Measurements from ENCODE around the gene VGLL2.

The VGLL2 gene

DNA sequence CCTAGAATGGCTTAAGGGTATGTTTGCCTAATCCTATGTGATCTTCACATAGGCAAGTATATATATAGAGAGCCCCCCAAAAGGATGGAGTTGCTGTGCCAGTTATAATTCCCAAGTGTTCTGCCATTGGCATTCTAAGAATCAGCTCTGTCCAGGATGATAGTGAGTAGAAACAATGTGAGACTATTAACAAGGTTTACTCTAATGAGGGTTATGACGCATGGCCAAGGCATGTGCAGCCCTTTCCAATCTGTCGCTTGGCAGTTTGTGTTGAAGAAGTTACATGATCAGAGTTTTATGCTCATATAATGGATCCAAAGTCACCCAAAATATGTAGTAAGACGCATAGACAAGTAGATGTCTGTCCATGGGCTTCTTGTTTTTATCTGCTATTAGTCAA is 33.6 kb downstream of the VGLL2 start:
- Histone ChIP-seq H3K79me2 (ENCODE audit: insufficient read depth, low read length) (no peaks in the 10 kb centered on the region), H3K27me3 (ENCODE audit: insufficient read depth, low read length) (no peaks in the 10 kb centered on the region)

DNA sequence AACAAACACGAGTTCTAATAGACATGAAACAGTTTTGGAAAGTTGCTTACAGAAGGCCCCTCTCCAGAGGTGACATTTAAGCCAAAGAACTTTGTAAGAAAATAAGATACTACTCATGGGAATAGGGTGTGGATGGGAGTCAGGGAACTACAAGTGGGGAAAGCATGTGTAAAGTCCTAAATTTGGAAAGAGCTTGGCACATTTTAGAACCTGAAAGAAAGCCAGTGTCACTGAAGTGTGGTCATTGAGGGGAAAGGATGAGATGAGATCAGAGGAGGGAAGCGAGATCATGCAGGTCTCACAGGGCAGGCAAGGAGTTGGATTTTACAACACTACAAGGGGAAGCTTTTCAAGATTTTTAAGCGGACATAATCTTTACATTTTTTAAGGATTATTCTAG is 38.0 kb downstream of the VGLL2 start:
- H2AFZ ChIP-seq (ENCODE audit: low read length) = no peak overlapping the region
- H4K20me1 ChIP-seq (ENCODE audit: insufficient read depth, low read length) = no peaks in the 10 kb centered on the region
- no peaks in the 10 kb centered on the region for H3K9me3 ChIP-seq (ENCODE audit: low read length)
- no peaks in the 10 kb centered on the region for H3K27me3 ChIP-seq (ENCODE audit: insufficient read depth, low read length)
- H3K4me1 ChIP-seq (ENCODE audit: insufficient read depth, low read length, severe bottlenecking) = no peaks in the 10 kb centered on the region
- no peak overlapping the region for H3K27ac ChIP-seq (ENCODE audit: low read depth, low read length, poor library complexity, severe bottlenecking)
- no peaks in the 10 kb centered on the region for H3K36me3 ChIP-seq (ENCODE audit: insufficient read depth, low read length)
- no peak overlapping the region for H3K4me3 ChIP-seq (ENCODE audit: low read depth, low read length, poor library complexity, severe bottlenecking)
- H3K4me2 ChIP-seq (ENCODE audit: low read length) = no peak overlapping the region
- no peaks in the 10 kb centered on the region for H3K9me2 ChIP-seq (ENCODE audit: low read depth, low read length)
- TF ChIP-seq, protein P1, sequence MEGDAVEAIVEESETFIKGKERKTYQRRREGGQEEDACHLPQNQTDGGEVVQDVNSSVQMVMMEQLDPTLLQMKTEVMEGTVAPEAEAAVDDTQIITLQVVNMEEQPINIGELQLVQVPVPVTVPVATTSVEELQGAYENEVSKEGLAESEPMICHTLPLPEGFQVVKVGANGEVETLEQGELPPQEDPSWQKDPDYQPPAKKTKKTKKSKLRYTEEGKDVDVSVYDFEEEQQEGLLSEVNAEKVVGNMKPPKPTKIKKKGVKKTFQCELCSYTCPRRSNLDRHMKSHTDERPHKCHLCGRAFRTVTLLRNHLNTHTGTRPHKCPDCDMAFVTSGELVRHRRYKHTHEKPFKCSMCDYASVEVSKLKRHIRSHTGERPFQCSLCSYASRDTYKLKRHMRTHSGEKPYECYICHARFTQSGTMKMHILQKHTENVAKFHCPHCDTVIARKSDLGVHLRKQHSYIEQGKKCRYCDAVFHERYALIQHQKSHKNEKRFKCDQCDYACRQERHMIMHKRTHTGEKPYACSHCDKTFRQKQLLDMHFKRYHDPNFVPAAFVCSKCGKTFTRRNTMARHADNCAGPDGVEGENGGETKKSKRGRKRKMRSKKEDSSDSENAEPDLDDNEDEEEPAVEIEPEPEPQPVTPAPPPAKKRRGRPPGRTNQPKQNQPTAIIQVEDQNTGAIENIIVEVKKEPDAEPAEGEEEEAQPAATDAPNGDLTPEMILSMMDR (IDR thresholded peaks at IDR 0.05; ENCODE audit: low read length) = no peak
- no peak for TF ChIP-seq EZH2 (IDR thresholded peaks at IDR 0.05; ENCODE audit: borderline replicate concordance, low read length)
- no peaks in the 10 kb centered on the region for H3K79me2 ChIP-seq (ENCODE audit: insufficient read depth, low read length)
- H3F3A ChIP-seq (ENCODE audit: insufficient read depth, low read length) = no peaks in the 10 kb centered on the region
- H3K9ac ChIP-seq (ENCODE audit: low read length) = no peak overlapping the region

More for the DNA sequence above, 33.6 kb downstream of the VGLL2 start:
- TF ChIP-seq, protein P1 (IDR thresholded peaks at IDR 0.05; ENCODE audit: low read length) = no peak
- TF ChIP-seq EZH2 (IDR thresholded peaks at IDR 0.05; ENCODE audit: borderline replicate concordance, low read length) = no peak
- no peaks in the 10 kb centered on the region for H3F3A ChIP-seq (ENCODE audit: insufficient read depth, low read length)
- no peak overlapping the region for H3K4me2 ChIP-seq (ENCODE audit: low read length)
- no peaks in the 10 kb centered on the region for H4K20me1 ChIP-seq (ENCODE audit: insufficient read depth, low read length)
- H3K4me1 ChIP-seq (ENCODE audit: insufficient read depth, low read length, severe bottlenecking) = no peaks in the 10 kb centered on the region
- H3K9me2 ChIP-seq (ENCODE audit: low read depth, low read length) = no peaks in the 10 kb centered on the region
- H3K36me3 ChIP-seq (ENCODE audit: insufficient read depth, low read length) = no peaks in the 10 kb centered on the region
- H3K9ac ChIP-seq (ENCODE audit: low read length) = no peak overlapping the region
- no peak overlapping the region for H3K4me3 ChIP-seq (ENCODE audit: low read depth, low read length, poor library complexity, severe bottlenecking)
- no peak overlapping the region for H2AFZ ChIP-seq (ENCODE audit: low read length)
- H3K27ac ChIP-seq (ENCODE audit: low read depth, low read length, poor library complexity, severe bottlenecking) = no peak overlapping the region
- no peaks in the 10 kb centered on the region for H3K9me3 ChIP-seq (ENCODE audit: low read length)

DNA sequence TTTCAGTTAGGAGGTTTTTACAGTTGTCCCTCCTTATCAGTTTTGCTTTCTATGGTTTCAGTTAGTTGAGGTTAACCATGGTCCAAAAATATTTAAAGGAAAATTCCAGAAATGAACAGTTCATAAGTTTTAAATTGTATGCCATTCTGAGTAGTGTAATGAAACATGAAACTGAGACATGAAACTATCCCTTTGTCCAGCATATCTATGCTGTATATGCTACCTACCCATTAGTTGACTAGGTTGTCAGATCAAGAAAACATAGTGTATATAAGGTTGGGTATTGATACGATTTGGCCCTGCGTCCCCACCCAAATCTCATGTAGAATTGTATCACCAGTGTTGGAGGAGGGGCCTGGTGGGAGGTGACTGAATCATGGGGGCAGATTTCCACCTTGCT is 39.1 kb downstream of the VGLL2 start:
- H3K4me3 ChIP-seq (ENCODE audit: low read depth, low read length, poor library complexity, severe bottlenecking) = no peak overlapping the region

More for the DNA sequence above, 39.1 kb downstream of the VGLL2 start:
- H3K27me3 ChIP-seq (ENCODE audit: insufficient read depth, low read length) = no peaks in the 10 kb centered on the region
- H3F3A ChIP-seq (ENCODE audit: insufficient read depth, low read length) = no peaks in the 10 kb centered on the region
- TF ChIP-seq, protein P1 (IDR thresholded peaks at IDR 0.05; ENCODE audit: low read length) = no peak
- no peak for TF ChIP-seq EZH2 (IDR thresholded peaks at IDR 0.05; ENCODE audit: borderline replicate concordance, low read length)
- no peaks in the 10 kb centered on the region for H4K20me1 ChIP-seq (ENCODE audit: insufficient read depth, low read length)
- no peak overlapping the region for H3K4me2 ChIP-seq (ENCODE audit: low read length)
- no peak overlapping the region for H3K27ac ChIP-seq (ENCODE audit: low read depth, low read length, poor library complexity, severe bottlenecking)
- no peaks in the 10 kb centered on the region for H3K9me3 ChIP-seq (ENCODE audit: low read length)
- H3K9me2 ChIP-seq (ENCODE audit: low read depth, low read length) = no peaks in the 10 kb centered on the region
- H3K79me2 ChIP-seq (ENCODE audit: insufficient read depth, low read length) = no peaks in the 10 kb centered on the region
- no peak overlapping the region for H2AFZ ChIP-seq (ENCODE audit: low read length)
- H3K36me3 ChIP-seq (ENCODE audit: insufficient read depth, low read length) = no peaks in the 10 kb centered on the region
- no peak overlapping the region for H3K9ac ChIP-seq (ENCODE audit: low read length)
- no peaks in the 10 kb centered on the region for H3K4me1 ChIP-seq (ENCODE audit: insufficient read depth, low read length, severe bottlenecking)
